DMS79 treated with DMSO at 0.1 percent for 48 hours (cell line): ENCODE results near the gene LSM10.
A peak's percentile ranks its signal among the peaks of the same experiment; 100 is the strongest.

Experiments
- DNase-seq: peaks from one replicate; lab custom pipeline; 2025; lab: John Stamatoyannopoulos, UW

LSM10 gene

DNA sequence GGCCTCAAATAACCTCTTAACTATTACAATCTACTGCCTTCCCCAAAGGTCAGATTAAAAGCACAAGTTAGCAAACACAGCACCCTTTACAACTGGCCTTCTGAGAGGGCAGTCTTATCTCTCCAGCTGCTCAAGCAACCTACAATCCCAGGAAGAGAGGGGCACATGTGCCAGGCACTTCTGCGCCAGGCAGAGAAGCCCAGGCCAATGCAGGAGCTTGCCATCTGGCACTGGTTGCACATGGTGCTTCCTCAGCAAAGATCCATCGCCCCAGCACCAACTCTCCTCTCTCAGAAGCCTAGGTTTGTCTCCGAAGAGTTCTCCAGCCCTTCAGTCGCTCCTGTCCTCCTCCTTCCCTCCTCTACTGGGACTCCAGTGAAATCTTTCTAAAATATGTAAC, 14.5 kb downstream of the LSM10 start:
- DNase-seq = no peak

DNA sequence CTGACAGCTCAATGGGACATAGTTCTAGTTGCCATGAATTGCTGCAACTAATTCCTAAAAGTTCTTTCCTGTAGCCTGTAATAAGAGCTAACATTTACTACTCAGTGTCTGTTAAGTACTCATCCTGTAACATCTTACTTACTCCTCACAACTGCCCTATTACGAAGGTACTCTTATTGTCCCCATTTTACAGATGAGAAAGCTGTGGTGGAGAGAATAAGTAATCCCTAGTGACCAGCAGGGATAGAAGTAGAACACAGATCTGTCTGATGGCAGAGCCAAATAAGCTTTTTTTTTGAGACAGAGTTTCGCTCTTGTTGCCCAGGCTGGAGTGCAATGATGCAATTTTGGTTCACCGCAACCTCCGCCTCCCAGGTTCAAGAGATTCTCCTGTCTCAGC, 15.0 kb downstream of the LSM10 start:
- DNase-seq = no peak

DNA sequence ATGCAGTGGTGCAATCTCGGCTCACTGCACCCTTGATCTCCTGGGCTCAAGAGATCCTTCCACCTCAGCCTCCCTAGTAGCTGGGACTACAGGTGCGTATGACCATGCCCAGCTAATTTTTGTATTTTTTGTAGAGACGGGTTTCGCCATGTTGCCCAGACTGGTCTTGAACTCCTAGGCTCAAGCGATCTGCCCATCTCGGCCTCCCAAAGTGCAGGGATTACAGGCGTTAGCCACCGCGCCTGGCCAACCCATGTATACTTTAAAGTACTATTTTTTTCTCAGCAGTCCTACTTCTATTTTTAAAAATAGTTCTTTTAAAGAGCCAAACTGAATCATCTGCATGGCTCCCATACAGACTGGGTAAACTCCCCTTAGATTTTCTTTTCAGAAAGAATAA, 15.5 kb downstream of the LSM10 start:
- no peak for DNase-seq

- no peak for DNase-seq
These were observed 16.3 kb downstream of the LSM10 start for GRCh38 chr1:36381405-36381804.

- DNase-seq = no peak
These were observed 16.9 kb downstream of the LSM10 start for GRCh38 chr1:36380782-36381181.

DNA sequence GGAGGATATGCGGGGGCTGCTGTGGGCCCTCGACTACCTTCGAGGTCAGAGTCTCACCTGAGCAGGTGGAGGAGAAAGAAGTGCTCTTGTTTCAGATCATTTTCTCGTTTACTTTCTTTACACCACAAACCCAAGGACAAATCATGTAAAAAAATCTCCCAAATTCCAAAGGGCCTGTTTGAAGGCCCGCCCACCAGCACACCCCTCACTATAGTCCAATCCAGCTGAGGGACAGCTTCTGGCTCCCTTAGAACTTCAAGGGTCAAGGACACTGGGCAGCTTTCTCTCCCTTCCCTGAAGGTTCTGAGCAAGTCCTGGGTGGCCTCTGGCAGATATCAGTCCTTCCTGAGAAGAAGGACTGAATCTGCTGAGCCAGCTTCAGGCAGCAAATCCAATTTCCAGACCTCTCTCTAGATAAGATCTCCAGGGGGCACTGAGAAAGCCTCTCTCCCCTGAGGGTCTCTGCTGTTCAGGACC, 17.5 kb downstream of the LSM10 start:
- DNase-seq = no peak

DNA sequence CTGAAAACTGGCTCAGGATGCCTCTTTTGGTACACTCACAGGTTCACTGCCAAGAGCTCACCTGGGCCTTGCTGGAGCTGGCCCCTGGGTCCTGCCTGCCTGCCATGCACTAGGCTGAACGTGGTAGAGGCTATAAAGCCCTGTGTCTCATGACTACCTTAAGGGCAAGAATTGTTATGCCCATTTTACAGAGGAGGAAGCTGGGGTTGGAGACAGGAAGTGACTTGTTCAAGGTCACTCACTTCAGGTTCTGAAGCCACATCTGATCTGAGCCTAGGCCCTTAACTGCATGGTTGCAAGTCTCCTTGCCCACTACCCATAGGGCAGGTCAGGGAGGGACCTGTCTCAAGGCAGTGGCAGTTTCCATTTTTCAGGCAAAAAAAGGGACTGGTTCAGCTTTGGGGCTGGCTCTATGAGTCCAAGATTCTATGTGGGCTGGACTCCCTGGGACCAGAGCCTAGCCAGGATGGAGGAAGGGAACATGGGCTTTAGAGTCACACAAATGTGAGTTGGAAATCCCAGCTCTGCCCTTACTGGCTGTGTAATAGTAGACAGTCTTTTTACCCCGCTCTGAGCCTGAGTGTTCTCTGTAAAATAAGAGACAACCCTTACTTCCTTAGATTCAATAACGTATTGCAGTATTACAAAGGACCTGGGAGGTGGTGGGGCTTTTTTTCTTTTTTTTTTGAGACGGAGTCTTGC, 19.8 kb downstream of the LSM10 start:
- DNase-seq = no peak

DNA sequence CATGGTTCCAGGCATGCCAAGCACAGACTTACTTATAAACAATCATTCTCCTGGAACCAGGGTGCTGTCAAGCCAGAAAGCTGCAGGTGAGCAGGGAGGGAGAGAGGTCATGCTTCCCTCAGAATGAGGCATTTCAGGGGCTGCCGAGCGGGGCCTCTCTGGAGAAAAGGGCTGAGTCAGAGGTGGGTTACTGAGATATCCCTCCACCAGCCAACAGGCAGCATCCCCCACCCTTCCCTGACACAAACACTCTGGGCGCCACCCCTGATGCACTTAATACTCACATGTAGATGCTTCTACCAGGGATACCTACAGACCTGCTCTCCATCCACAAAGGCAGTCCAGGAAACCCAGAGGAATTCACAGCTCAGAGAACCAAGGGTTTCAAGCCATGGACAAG, 25.1 kb downstream of the LSM10 start:
- no peak for DNase-seq

GRCh38 chr1:36369061-36369861, 28.4 kb downstream of the LSM10 start:
- DNase-seq = peak; percentile 56

DNA sequence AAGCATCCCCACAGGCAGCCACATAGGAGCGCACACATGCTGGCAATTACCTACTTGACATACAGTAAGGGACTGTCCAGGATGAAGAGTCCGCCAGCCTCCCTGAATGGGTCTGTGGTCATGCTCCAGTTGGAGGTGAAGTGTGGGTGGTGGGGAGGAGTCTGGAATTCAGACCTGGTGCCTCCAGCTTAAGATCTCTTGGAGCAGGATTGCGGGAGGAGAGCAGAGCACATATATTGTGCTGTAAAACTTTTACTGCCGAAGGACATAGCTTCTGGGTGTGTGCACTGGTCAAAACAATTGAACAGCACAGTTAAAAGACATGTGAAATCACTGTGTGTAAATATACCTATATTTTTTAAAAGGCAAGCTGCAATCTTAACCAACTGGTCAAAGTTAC, 29.9 kb downstream of the LSM10 start:
- peak; percentile 90 for DNase-seq

- DNase-seq = no peak
These were observed 30.6 kb downstream of the LSM10 start for GRCh38 chr1:36367066-36367465.

GRCh38 chr1:36366091-36366661, 31.5 kb downstream of the LSM10 start:
- DNase-seq = no peak

- no peak for DNase-seq
These were observed 32.3 kb downstream of the LSM10 start for GRCh38 chr1:36365381-36365780.

DNA sequence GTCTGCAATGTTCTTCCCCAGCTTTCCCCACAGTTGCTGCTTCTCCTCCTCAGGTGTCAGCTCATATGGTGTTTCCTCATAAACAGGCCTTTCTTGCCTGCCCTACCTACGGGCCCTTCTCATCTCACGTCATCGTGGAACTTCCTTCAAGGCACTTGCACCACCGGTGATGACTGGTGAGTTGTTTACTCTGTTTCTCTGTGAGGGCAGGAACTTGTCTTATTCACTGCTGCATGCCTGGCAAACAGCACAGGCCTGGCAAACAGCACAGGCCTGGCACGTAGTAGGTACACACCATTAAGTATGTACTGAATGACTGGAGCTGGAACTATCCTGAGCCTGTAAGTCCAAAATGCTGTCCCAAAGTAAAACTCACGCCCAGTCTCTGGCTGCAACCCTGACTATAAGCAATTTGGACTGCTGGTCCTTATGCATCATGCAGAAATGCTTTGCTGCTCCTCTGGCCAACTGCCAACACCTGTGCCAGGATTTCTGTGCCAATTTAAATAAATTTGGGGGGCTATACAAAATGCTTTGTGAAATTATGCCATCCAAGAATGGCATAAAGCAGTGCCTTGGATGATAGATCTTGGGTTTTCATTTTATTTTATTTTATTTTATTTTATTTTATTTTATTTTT, 37.7 kb downstream of the LSM10 start:
- DNase-seq = peak; percentile 39

DNA sequence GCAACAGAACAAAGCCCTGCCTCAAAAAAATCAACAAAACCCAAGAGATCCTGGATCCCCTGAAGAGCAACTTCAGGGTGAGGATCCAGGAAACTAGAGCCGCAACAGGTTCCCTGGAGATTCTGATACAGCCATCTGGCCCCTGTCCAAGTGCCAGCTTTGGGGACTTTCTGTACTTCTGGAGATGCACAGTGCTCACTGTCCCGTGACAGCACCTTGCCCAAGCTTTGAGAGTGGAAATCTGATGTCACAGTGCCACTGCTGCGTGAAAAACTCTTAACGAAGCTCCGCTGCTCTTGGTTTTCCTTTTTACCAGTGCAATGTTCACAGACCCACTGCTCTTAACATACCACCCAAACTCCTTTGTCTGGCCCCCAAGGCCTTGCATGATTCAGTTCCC, 38.3 kb downstream of the LSM10 start:
- peak; percentile 46 for DNase-seq

DNA sequence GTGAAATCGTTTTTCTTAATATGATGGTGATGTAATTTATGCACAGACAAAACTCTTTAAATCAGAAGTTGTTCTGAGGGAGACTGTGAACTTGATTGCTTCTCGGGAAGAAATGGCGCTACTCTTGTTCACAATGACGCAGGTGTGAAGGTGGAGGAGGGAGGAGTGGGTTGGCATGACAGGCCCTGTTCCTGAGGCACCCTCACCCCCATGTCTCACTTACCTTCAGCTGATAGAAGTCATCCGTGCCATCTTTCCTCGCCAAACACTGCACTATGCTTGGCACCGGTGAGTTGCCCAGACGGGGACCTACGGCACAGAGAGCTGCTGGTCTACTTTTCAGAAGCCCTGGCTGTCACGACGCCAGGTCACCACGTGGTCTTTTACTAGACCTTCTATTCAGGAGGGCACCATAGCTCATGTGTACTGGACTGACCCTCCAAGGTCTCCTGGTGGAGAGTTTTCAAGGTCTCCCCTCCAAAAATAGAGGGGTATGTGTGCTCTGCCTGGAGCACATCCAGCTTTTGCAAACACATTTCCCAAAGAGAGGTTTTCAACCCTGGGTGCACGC, 39.1 kb downstream of the LSM10 start:
- DNase-seq = no peak

- DNase-seq = no peak
These were observed 41.9 kb downstream of the LSM10 start for GRCh38 chr1:36355811-36356210.

GRCh38 chr1:36354486-36354885, 43.2 kb downstream of the LSM10 start:
- no peak for DNase-seq

DNA sequence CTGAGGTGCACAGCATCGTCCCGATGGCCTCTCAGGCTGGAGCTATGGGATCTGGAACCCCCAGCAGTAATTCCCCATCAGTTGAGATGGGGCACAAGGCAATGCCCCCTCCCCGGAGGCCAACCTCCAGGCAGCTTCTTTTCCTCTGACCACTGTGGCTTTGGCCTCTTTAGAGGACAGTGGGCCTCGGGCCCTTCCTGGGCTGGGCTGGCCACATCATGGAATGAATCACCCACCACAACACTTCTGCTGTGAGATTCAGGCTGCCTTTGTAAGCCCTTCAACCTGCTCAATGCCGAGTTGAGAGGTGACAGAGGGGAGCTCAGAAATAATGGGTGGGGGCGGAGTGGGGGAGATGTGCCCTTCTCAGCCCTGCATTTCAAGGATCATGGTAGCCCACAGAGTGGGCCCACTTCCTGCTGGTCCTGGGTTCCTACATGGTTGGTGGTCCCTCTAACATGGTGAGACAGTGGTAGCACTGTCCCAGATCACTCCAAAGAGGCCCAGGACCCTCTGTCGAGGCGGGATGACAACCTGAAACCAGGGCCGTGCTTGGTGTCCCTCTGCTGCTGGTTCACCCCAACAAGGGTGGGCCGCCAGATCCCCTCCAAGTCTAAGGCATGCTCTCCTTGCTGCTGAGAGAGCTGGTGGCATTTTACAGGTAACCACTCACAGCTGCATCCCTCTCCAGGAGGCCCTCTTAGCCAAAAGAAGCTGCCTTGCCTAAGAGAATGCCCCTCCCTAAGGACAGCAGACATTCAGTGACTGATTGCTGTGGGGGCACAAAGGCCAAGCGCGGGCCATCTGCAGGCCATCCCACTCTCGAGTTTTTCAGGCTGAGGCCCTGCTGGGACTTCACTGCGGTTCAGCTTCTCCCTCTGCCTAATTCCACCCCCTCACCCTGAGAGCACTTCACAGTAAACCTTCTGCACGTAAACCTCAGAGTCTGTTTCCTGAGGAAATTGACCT, 44.5 kb downstream of the LSM10 start:
- no peak for DNase-seq

DNA sequence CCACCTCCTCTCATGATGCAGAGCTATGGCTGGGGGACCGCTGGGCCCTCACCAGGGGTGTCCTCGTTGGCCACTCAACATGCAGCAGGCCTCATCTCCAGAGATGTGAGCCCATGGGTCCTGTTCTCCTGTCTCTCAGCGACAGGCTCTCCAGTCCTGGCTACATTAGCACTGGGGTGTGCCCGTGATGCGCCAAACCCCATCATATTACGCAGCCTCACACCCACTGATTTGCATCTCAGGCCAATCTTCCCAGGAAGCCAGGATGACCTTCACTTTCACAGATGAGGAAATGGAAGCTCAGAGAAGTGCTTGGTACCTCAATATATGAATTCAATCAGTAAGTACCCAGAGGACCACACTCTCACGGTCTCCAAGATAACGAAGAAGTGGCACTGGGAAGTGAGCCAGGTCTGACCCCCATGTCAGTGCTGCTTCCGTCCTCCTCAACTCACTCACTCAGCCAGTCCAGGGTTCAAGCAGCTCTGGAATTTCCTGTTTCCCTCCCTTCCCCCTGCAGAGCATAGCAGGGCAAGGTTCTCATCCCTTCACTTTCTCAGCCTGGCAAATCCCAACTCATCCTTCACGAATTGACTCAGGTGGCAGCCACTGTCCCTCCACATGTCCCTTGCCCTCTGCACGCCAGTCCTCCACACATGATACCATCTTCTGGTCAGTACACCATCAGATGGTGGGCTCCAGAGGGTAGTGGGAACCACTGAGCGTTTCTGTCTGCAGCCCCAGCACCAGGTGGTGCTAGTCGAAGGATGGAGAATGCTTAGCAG, 45.4 kb downstream of the LSM10 start:
- DNase-seq = no peak
